ENCODE results near the gene PSMA7. TPM values are rescaled to one million over a fixed set of nuclear protein-coding genes. Genes with fewer than 3 reads are reported as not detected.

PSMA7 gene
- total RNA-seq, 2 donors from 2014 or later = 174 to 210 TPM

DNA sequence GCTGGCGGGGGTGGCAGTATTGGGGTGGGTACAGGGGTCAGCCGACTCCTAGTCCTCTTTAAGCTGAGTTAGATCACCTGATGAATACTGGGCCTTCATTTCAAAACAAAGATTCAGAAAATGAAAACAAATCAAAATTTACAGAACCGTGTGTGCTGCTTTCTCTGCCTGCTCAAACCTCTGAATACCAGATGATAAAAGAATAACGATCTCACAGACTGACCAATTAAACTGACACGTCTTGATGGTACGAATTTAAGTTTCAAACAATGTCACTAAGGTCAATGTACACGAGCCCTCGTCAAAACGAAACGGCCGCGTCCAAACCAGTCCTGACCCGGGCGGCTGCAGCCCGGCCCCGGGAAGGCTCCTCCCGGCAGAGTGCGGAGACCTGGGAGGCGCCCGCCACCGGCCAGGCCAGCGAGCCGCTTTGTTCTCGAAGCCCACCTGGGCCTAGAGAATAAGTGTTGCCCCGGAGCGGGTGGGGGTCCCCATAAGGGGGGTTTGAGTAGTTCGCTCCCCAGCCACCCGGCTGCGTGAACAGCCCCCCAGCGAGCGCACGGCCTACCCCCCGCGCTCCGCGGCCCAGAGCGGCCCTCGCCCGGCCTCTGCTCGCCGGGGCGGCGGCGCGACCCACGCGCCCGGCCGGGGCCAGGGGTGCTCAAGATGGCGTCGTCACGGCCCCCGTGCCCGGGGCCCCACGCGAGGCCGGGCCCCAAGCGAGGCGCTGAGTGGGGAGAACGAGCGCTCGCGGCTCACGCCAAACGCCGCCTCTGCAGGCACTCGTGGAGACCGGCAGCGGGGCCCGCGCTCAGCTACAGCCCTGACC is 728 bp downstream of the PSMA7 start:
- ATAC-seq (peak; percentile 10 to 16), DNase-seq (no peak)
- intact Hi-C loops (cut with DNase I) = no loop called here

DNA sequence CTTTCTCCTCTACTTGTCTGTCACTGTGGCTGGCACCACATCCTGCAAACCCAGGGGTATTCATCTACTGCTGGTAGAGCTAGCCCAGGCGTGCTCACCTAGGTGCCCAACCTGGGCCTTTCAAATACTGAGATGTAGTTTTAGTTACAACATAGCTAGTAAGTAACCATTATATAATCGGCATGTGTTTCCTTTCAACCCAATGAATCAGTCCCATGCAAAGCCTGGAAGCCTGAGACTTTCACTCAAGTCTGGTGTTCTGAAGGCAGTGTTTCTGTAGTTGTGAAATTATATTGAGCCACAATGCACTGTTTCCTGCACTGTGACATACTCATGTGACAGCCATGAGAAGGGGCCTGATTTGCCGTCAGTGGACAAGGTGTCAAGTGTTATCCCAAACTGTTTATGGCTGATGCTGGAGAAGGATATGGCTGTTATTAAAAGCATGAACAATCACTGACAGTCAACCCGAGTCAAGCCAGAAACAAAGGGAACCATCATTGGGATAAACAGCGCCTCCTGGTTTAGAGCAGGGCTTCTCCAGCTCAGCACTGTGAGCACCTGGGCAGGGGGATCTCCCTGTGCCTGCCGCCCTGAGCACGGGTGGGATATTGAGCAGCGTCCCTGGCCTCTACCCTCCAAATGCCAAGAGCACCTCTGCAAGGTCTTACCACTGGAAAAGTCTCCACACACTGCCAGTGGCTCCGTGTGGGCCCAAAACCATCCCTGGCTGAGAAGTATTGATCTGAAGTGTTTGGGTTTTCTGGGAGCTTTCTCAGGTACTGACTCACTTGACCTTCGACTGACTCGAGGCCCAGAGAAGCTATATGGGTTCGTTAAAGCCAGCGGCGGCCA is 1.6 kb downstream of the PSMA7 start:
- ATAC-seq = peak in 1 of 2 donors; percentile 1
- DNase-seq = no peak
- intact Hi-C loops (cut with DNase I) = no loop called here

DNA sequence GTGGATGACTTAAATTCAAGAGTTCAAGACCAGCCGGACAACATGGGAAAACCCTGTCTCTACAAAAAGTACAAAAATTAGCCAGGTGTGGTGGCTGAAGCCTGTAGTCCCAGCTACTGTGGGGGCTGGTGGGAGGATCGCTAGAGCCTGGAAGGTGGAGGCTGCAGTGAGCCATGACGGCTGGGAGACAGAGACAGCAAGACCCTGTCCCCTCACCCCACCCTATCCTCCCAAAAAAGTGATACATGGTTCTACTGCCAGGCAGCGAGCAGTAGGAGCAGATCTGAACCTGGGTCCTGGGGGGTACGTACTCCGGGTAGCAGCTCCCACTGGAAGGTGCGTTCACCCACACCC is 2.2 kb downstream of the PSMA7 start:
- intact Hi-C loops (cut with DNase I) = no loop called here
- DNase-seq = no peak

DNA sequence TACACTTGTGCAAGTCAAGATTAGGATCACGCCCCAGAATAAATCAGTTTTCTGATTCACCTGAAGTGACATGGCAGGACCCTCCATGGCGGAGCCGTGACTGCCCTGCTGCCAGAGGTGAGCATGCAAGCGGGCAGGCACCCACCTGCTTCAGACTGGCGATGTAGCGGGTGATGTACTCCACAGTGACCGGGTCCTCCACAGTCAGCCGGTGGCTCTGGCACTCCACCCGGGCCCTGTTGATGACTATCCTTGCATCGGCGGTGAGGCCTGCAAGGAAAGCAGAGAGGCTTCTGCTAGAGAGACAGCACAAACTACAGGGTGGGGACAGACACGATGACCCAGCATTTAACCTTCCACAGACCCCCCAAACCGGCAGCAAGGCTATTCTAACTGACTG is 3.6 kb downstream of the PSMA7 start:
- ATAC-seq (no peak), DNase-seq (no peak)
- intact Hi-C loops (cut with DNase I) = loop anchor here (5.0 kb wide), 3 partner anchors 77 to 127 kb away; no protein-coding TSS in a partner anchor

More for the DNA sequence above, 2.2 kb downstream of the PSMA7 start:
- no peak for ATAC-seq

DNA sequence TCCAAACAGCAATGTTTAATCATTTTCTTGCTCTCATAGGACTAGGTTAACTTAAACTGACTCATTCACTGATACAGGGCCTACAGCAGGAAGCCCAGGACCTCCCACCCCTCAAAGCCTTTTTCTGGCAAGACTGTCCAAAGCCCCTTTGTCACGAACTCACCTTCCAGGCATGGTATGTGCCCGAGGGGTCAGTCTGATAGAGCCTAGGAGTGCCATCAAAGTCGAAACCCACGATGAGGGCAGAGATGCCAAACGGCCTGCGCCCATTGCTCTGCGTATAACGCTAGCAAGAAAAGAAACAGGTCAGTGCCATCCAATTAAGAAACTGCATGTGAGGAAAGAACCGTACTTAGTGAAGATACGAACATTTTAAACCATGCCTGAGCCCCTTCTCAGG is 4.3 kb downstream of the PSMA7 start:
- DNase-seq = no peak
- ATAC-seq = no peak
- intact Hi-C loops (cut with DNase I) = loop anchor here (5.0 kb wide), 3 partner anchors 77 to 127 kb away; no protein-coding TSS in a partner anchor

- ATAC-seq = no peak
- no peak for DNase-seq
- intact Hi-C loops (cut with DNase I) = loop anchor here (5.0 kb wide), 3 partner anchors 76 to 126 kb away; no protein-coding TSS in a partner anchor
These were observed 5.0 kb downstream of the PSMA7 start for GRCh38 chr20:62138204-62138543.

DNA sequence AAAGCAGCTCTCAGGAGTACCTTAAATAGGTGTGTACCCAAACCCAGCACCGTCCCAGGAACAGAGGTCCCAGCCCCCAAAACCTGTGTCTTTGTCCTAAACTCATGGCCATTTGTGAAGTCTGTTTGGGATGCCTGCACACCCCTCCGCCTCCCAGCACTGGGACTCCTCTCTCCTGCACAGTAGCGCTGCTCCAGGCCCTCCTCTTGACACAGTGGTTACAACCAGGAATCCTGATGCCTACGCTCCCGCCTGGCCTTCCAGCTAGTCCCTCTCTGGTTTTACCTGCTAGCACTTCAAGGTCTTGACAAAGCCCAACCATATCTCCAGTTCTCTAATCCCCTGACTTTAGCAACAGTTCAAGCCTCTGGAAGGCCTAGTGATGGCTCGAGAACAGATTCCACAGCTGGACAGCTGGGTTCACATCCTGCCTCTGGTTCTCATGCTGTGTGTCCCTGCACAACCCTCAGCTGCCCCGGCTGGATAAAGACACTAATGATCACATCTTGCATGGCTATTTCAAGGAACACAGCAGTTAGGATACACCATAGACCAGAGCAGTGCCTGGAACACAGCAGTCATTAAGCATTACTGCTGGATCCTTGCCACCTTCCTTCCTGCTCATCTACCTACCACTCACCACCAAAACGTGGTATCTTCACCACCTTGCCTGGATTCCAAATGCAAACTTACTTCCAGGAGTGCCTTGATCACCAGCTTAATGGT is 5.6 kb downstream of the PSMA7 start:
- intact Hi-C loops (cut with DNase I) = loop anchor here (5.0 kb wide), 3 partner anchors 75 to 125 kb away; no protein-coding TSS in a partner anchor
- DNase-seq = no peak
- no peak for ATAC-seq

DNA sequence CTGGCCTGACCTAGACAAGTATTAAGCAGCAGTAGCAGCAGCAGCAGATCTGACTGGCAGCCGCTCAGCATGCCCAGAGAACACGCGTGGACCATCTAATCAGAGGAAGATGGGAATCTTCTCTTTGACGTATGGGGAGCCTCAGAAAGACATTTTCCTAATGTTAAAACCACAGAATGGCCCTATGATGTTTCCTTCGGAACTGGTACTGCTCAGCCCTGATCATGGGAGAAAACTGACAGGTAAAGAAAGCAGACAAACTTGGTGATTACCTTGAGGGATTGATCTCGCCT is 6.2 kb downstream of the PSMA7 start:
- DNase-seq (no peak), ATAC-seq (no peak)
- intact Hi-C loops (cut with DNase I) = loop anchor here (5.0 kb wide), 3 partner anchors 75 to 125 kb away; no protein-coding TSS in a partner anchor

DNA sequence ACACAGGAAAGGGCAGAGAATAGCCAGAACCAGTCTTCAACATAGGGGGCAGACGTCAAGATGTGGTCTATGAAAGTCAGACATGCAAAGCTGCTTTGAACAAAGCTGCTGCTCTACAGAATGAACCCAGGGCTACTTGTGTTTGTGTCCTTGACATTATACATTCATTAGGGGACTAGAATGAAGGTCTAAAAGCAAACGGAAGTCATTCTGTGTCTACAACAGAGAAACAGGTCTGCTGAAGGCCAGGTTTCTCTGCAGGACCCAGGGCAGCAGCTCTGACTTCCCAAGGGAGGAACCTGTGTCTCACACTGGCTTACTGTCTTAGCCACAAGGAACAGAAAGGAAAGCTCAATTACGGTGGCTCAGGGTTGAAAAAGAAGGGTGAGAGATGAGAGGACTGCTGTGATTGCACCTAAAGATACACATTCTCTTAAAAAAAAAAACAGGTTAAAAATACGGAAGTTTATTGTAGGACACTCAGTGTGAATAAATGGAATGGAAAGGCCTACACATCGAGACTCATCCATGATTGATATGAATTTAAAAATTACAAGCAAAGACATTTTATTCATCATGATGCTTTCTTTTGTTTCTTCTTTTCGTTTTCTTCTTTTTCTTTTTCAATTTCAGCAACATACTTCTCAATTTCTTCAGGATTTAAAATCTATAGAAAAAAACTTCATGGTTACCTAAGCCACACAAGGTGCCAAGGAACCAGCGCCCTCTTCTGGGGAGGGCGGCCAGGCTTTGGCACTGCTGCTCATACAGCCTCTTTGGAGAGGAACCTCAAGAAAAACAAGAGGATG is 6.7 kb downstream of the PSMA7 start:
- intact Hi-C loops (cut with DNase I) = loop anchor here (5.0 kb wide), 3 partner anchors 74 to 124 kb away; no protein-coding TSS in a partner anchor
- ATAC-seq = peak; percentile 32 to 34

GRCh38 chr20:62135573-62136266 is 7.5 kb downstream of the PSMA7 start:
- DNase-seq (no peak), ATAC-seq (no peak)
- intact Hi-C loops (cut with DNase I) = loop anchor here (5.0 kb wide), 3 partner anchors 73 to 123 kb away; no protein-coding TSS in a partner anchor

More for the DNA sequence above, 6.7 kb downstream of the PSMA7 start:
- DNase-seq = peak; percentile 66

- intact Hi-C loops (cut with DNase I) = loop anchor here (5.0 kb wide), 3 partner anchors 72 to 122 kb away; no protein-coding TSS in a partner anchor
- peak; percentile 17 to 44 for ATAC-seq
- no peak for DNase-seq
These were observed 8.4 kb downstream of the PSMA7 start for GRCh38 chr20:62134735-62135231.

- intact Hi-C loops (cut with DNase I) = no loop called here
- DNase-seq (no peak), ATAC-seq (peak; percentile 23 to 67)
These were observed 9.3 kb downstream of the PSMA7 start for GRCh38 chr20:62133864-62134263.

- peak in 1 of 2 donors; percentile 46 for ATAC-seq
- DNase-seq = no peak
- intact Hi-C loops (cut with DNase I) = no loop called here
These were observed 9.9 kb downstream of the PSMA7 start for GRCh38 chr20:62133051-62133845.

- DNase-seq (peak; percentile 69), ATAC-seq (peak in 1 of 2 donors; percentile 7)
- intact Hi-C loops (cut with DNase I) = no loop called here
These were observed 10.8 kb downstream of the PSMA7 start for GRCh38 chr20:62132421-62132820.

- no peak for DNase-seq
- no peak for ATAC-seq
- intact Hi-C loops (cut with DNase I) = no loop called here
These were observed 11.5 kb downstream of the PSMA7 start for GRCh38 chr20:62131560-62132320.

All from left cardiac atrium (tissue), 4 donors.